Fibroblast of skin of right biceps (primary cell): ENCODE results near the gene KRTAP2-3.

Experiments used
- DNase-seq: peaks from one replicate; pipeline ENCODE4 v3.0.0-alpha.2; 2013

KRTAP2-3 gene

DNA sequence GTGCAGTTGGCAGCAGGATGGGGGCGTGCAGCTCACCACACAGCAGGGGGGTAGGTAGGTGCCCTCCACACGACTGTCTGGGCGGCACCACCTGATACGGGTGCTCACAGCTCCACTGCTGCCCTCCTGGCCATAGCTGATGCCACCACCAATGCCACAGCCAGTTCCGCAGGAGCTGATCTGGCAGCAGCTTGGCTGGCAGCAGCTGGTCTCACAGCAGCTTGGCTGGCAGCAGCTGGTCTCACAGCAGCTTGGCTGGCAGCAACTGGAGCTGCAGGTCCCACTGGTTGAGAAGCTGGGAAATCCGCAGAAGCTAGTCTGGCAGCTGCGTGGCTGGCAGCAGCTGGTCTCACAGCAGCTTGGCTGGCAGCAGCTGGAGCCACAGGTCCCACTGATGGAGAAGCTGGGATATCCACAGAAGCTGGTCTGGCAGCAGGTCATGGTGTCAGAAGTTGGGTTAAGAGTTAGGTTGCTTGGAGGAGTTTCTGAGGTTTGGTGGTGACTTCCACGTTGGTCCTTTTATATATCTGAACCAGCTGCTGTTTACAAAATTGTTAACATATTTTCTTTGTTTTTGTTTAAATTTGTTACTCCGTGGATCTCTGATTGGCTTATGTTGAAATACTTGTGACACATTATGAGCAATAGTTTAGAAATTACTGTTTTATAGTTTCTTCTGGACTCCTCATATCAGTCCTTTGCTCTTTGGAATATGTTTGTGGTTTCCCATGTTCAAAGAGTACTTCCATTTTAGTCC lies 33.0 kb downstream of the KRTAP2-3 start, which contains the start of gene KRTAP1-5:
TSS of gene KRTAP1-5 (minus strand) at position 494 of the 757 bp plus-strand sequence. CDS start at position 441, 53 bp downstream.
- DNase-seq, result peak; percentile 75

DNA sequence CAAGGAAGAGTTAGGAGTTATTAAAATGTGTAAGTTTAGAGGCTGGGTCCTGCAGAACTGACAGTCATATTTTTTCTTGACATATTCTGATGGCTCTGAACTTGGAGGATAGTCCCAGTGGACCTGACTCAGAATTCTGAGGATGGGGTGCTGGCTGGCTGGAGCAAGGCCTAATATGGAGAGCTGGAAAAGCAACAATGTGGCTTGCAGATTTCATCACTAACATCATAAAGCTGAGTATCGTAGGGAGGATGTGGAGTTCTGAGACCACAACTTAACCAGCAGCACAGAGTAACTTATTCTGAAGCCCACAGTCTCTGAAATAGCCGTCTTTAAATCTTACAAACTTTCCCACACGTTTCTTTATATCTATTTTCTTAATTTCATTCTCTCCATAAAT lies 35.2 kb downstream of the KRTAP2-3 start:
- peak; percentile 65 for DNase-seq

DNA sequence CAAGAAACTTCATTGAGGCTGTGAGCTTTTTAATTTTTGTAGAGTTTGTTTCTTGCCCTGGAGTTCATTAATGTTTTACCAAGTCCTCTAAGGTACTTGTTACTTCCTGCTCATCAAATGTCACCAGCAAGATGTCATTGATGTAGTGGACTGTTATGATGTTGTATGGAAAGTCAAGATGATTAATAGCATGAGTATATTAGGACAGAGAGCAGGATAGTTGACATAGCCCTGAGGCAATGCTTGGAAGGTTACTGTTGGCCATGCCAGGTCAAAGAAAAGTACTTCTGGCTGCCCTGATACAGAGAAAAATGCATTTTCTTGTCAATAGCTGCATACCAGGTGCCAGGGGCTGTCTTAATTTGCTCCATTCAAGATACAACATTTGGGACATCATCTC lies 39.6 kb downstream of the KRTAP2-3 start:
- DNase-seq, result no peak

DNA sequence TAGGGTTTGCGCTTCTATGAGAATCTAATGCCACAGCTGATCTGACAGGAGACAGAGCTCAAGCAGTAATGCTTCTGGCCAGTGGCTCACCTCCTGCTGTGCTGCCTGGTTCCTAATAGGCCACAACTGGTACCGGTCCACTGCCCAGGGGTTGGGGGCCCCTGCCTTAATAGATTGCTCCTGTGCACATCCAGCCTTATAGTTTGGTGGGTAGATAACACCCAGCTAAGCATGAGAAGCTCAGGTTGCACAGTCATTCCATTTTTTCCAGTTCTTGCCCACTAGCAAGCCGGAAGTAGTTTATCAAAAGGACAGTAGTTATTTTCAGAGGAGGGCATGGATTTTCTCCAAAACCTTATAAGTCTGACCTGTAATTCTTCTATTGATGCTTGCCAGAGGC lies 40.5 kb downstream of the KRTAP2-3 start:
- no peak for DNase-seq

DNA sequence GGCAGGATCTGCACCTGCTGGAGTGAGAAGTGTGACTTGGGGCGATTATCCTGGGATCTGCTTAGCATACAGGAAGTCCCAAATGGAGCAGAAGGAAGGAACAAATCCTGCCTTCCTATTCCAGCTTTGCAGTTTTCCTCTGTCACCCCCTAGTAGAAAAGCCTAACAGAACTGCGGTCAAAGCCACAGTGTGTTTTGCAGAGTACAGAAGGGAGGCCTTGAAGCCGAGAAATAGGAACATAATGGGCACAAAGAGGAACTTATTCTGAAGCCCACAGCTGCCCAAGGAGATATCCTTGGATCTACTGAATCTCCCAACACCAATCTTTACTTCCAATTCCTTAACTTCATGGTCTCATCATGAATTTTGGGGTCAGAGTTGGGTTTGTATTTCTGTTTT lies 41.4 kb downstream of the KRTAP2-3 start:
- no peak for DNase-seq

DNA sequence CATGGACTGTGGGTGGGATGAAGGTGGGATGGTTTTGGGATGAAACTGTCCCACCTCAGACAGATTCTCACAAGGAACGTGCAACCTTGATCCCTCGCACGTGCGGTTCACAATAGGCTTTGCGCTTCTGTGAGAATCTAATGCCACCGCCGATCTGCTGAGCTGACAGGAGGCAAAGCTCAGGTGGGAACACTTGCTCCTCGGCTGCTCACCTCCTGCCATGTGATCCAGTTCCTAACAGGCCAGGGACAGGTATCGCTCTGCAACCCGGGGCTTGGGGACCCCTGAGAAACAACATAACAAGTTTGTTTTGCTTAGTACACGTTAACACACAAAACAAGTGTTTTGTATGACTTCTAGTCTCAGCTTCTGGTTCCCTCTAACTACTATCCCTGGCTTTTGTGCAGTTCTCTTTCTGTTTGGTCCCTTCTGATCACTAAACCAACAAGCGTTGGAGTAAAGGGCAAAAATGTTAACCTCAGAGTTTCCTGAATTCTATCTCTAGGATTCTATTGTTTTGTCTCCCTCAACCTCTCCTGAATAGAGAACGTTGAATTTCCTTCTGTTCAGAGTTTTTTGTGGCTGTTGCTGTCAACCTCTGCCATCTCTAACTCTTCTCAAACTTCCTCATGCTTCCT lies 43.2 kb downstream of the KRTAP2-3 start:
- no peak for DNase-seq

DNA sequence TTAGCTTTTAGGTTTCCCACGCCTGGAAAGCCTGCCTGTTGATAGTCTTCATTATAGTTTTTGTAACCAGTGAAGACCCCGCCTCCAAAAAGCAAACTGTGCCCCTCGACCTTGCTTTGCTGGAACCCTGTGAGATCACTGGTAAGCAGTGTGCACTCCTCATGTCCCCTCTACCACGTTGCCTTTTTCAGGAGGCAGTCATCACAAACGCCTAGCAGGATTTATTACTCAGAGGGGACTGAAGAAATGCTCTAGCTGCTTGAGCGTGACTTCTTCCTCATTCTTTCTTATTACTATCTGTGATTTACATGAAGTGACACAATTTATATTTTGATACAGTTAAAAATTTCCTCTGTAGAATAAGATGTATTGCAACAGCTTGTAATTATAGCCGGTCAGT lies 44.5 kb downstream of the KRTAP2-3 start:
- DNase-seq, result peak; percentile 32

DNA sequence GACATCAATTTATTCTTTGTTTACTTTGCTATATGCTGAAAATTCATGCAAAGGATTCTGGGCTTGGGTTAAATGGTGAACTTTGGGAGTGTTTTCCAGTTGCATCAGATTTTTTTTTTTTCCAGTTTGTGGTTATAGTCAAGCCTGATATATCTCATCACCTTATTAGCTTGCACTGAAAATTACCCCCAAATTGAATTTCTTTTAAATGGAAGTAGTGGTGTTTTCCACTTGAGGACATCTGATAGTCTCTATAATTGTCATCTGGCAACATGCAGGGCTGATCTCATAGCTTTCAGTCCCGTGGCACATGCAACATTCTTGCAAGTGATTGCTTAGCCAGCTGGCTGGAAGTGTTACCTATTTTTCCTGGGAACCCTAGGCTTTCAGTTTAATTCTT lies 46.3 kb downstream of the KRTAP2-3 start:
- DNase-seq, result peak; percentile 58

DNA sequence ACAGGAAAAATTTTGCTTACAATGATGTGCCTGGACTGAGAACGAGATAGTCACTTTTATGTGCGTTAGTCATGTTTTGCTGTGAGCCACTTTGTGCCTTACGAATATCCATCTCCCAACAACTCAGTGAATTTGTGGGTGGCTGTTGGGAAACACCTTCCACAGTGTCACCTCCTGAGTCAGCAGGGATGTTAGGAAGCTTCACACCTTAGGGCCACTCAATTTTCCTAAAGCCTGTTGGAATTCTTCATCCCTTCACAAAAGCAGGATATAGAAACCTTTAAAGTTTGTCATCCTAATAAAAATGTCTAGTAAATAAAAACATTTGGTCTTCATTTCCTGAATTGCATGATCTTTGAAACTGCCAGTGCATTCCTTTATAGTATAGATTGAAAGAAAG lies 46.7 kb downstream of the KRTAP2-3 start:
- peak; percentile 37 for DNase-seq

DNA sequence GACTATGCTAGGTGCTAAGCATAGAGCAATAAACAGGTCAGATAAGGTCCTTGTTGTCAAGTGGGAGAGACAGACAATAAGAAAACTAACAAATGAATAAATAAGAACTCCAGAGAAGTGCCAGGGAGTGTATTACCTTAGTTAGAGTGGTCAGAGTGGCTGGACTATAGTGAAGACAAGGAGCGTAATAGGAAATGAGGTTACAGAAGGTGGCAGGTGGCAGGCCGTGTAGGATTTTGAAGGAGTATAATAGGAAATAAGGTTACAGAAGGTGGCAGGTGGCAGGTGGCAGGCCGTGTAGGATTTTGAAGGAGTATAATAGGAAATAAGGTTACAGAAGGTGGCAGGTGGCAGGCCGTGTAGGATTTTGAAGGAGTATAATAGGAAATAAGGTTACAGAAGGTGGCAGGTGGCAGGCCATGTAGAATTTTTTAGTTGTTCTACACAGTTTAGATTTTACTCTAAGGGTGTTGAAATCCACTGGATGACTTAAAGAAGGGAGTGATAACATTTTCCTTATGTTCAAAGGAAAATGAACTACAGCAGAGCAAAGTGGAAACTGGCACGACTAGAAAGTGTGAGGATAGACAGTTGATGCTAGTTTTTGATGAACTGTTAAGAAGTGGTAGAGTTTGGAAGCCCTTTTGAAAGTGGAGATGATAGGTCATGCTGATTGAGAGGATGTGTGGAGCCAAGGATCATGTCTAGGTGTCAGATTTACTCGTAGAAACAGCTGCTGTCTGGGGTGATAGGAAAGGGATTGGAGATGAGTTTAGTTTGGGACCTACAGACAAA lies 47.4 kb downstream of the KRTAP2-3 start:
- no peak for DNase-seq

DNA sequence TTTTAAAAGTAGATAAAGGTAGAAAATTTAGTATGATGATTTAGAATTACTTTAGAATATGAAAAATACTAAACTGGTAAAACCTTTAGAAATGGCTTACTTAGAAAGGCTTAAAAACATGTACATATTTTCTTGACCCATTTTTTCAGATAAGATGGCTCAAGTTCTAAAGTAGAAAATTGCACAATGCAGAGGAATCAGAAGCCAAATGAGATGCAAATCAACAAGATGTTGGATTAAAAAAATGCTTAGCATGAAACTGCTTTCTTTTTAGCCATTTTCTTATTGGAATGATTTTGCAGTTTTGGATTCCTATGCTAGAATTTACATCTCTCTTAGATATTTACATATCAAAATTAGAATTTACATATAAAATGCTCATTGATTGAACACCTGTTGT lies 49.5 kb downstream of the KRTAP2-3 start:
- no peak for DNase-seq

DNA sequence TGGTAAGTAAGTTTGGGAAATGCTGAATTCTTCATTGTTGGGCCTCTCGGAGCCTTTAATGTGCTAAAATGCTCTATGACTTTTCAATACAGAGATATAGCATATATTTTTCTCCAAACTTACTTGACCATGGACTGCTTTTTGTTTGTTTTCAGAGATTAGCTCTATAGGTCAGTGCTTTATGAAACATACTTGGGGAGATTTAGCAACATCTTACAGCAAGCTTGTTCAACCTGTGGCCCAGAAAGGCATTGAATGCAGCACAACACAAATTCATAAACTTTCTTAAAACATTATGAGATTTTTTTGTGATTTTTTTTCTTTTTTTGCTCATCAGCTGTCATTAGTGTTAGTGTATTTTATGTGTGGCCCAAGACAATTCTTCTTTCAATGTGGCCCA lies 50.0 kb downstream of the KRTAP2-3 start:
- DNase-seq, result no peak

DNA sequence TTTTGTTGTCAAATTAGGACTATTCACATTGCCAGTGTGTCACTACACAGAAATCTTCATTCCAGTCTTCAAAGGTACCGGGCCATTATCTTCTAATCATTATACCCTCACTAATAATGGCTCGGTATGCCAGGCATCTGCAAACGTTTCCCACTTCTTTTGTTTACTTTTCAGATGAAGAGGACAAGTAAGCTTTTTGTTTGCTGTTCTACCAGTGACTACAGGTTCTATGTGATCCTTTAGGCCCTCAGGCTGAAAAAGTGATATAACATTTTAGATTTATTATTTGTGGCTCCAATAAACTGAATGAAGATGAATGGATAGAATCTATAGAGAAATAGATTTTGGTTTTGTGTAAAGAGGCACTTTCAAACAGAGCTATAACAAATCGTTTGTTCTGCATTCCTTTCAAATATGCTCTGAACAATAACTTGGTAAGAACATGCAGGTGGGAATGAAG lies 50.6 kb downstream of the KRTAP2-3 start:
- no peak for DNase-seq
